ENCODE results near the gene IL17D.

DNA sequence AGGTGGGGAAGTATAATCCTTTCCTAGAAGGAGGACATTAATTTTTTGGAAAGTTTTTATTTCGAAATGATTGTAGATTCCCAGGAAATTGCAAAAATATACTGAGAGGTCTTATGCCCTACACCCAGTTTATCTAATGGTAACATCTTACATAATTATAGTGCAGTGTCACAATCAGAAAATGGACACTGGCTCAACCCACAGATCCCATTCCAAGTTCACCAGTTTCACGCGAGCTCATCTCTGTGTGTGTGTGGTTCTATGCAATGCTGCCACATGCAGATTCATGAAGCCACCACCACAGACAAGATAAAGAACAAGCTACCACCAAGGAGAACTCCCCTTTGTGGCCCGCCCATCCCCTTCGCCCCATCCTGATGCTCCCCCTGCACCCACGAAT is 24.4 kb downstream of the IL17D start:
- TF ChIP-seq, protein P1, sequence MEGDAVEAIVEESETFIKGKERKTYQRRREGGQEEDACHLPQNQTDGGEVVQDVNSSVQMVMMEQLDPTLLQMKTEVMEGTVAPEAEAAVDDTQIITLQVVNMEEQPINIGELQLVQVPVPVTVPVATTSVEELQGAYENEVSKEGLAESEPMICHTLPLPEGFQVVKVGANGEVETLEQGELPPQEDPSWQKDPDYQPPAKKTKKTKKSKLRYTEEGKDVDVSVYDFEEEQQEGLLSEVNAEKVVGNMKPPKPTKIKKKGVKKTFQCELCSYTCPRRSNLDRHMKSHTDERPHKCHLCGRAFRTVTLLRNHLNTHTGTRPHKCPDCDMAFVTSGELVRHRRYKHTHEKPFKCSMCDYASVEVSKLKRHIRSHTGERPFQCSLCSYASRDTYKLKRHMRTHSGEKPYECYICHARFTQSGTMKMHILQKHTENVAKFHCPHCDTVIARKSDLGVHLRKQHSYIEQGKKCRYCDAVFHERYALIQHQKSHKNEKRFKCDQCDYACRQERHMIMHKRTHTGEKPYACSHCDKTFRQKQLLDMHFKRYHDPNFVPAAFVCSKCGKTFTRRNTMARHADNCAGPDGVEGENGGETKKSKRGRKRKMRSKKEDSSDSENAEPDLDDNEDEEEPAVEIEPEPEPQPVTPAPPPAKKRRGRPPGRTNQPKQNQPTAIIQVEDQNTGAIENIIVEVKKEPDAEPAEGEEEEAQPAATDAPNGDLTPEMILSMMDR (IDR thresholded peaks at IDR 0.05), result no peak
- no peak for TF ChIP-seq POLR2A (IDR thresholded peaks at IDR 0.05)
